DND-41 (cell line): ENCODE data around the gene EID3.

ENCODE experiments used
- ATAC-seq: fragments of 200-7000 bp; cut with Tn5 transposase; 3 replicates; pipeline ENCODE4 v1.9.1; 2021; ENCODE audit warnings: low read depth; ENCODE audit not compliant: insufficient read depth
- DNase-seq: peaks from one replicate; pipeline ENCODE4 v3.0.0-alpha.2; 2020
- H2AFZ ChIP-seq: 2 replicates; pipeline ENCODE4 v1.6.0; 2012; ENCODE audit warnings: low read depth, low read length
- H3K27ac ChIP-seq: 2 replicates; pipeline ENCODE4 v1.5.1; 2012; ENCODE audit warnings: low read length, inconsistent platforms
- H3K27me3 ChIP-seq: fragments of 200-600 bp; sonication (generic); 2 replicates; pipeline ENCODE4 v1.6.0; 2012; ENCODE audit warnings: low read length, mild to moderate bottlenecking, inconsistent platforms; ENCODE audit not compliant: insufficient read depth, poor library complexity
- H3K36me3 ChIP-seq: 2 replicates; pipeline ENCODE4 v1.5.1; 2012; ENCODE audit warnings: low read length, inconsistent platforms; ENCODE audit not compliant: insufficient read depth
- H3K4me1 ChIP-seq: 2 replicates; pipeline ENCODE4 v1.5.1; 2012; ENCODE audit warnings: mild to moderate bottlenecking, low read length; ENCODE audit not compliant: insufficient read depth
- H3K4me2 ChIP-seq: 2 replicates; pipeline ENCODE4 v1.6.0; 2012; ENCODE audit warnings: mild to moderate bottlenecking, moderate library complexity, low read length, inconsistent platforms; ENCODE audit not compliant: insufficient read depth
- H3K4me3 ChIP-seq, 2 experiments: fragments of 200-600 bp in 1 of 2; shearing (Covaris generic) in 1 of 2; 2 replicates each; pipeline ENCODE4 v1.5.1; 2012 to 2016; ENCODE audit warnings: inconsistent platforms in 2 of 2, low read length in 2 of 2, mild to moderate bottlenecking in 2 of 2, low read depth in 1 of 2, moderate library complexity in 1 of 2
- H3K79me2 ChIP-seq: 2 replicates; pipeline ENCODE4 v1.6.0; 2012; ENCODE audit warnings: low read length, inconsistent platforms; ENCODE audit not compliant: insufficient read depth
- H3K9ac ChIP-seq: 2 replicates; pipeline ENCODE4 v1.6.0; 2012; ENCODE audit warnings: low read depth, mild to moderate bottlenecking, inconsistent platforms, low read length, moderate library complexity
- H3K9me3 ChIP-seq: 2 replicates; pipeline ENCODE4 v1.5.1; 2012; ENCODE audit warnings: low read length, moderate library complexity, mild to moderate bottlenecking, inconsistent platforms; ENCODE audit not compliant: insufficient read depth, severe bottlenecking
- H4K20me1 ChIP-seq: 2 replicates; pipeline ENCODE4 v1.6.0; 2012; ENCODE audit warnings: low read length; ENCODE audit not compliant: insufficient read depth
- EZH2 ChIP-seq: IDR thresholded peaks from 3 replicates; pipeline ENCODE4 v1.6.1; 2012; ENCODE audit warnings: borderline replicate concordance, low read depth, mild to moderate bottlenecking, moderate library complexity, low read length, inconsistent platforms; ENCODE audit not compliant: severe bottlenecking
- TF ChIP-seq, protein P1 (sequence below): IDR thresholded peaks from 2 replicates; pipeline ENCODE4 v1.5.1; 2012; ENCODE audit warnings: borderline replicate concordance, low read length, moderate library complexity, mild to moderate bottlenecking; ENCODE audit not compliant: poor library complexity, severe bottlenecking; ENCODE audit errors: extremely low read depth

EID3 gene

DNA sequence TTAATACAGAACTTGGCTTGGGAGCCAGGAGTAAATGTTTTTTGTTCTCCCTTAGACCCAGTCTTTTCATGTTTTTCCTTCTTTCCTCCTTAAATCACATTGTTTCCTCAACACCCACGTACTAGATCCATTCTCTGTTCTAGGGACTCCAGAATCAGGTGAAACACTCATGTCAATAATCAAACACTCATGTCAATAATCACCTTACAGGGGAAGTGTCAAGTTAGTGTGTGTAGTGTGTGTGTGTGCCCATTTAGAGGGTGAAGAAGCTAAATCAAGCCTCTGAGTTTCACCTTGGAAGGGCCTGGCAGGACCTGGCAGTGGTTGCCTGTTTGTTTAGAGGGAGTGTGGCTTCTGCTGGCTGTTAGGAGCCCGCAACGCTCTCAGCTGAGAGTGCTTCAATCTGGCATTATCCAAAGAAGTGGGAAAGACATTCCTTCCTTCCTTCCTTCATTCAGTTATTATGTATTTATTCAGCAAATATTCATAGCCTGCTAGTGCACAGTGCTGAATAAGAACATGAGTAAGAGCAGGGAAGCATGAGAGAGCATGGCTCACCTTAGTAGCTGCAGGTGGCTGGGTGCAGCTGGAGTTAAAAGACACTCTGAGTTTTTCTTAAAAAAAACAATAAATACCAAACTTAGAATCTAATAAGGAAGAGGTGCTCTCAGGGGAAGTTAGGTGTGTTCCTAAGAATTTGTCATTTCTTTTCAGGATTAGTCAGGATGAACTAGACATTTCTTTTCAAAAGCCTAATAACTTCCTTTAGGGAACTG, 17.6 kb upstream of the EID3 start:
- Histone ChIP-seq H3K27ac (peak overlapping the region; percentile 94), H2AFZ (peak overlapping the region; percentile 94), H3K9ac (peak overlapping the region; percentile 76), H3K36me3 (peaks cover 6% of the 10 kb centered on the region; the same call in 1 of the 2 replicates), H3K27me3 (no peaks in the 10 kb centered on the region), H4K20me1 (peaks cover 9% of the 10 kb centered on the region; the same call in 1 of the 2 replicates), H3K79me2 (peaks cover 39% of the 10 kb centered on the region), H3K4me3 (peak overlapping the region; percentile 67 to 89; a peak in 2 of 4 replicates), H3K9me3 (no peaks in the 10 kb centered on the region), H3K4me2 (peak overlapping the region; percentile 89), H3K4me1 (peaks cover 35% of the 10 kb centered on the region)
- ATAC-seq (no peak), DNase-seq (no peak)
- no peak for TF ChIP-seq EZH2
- TF ChIP-seq, protein P1, sequence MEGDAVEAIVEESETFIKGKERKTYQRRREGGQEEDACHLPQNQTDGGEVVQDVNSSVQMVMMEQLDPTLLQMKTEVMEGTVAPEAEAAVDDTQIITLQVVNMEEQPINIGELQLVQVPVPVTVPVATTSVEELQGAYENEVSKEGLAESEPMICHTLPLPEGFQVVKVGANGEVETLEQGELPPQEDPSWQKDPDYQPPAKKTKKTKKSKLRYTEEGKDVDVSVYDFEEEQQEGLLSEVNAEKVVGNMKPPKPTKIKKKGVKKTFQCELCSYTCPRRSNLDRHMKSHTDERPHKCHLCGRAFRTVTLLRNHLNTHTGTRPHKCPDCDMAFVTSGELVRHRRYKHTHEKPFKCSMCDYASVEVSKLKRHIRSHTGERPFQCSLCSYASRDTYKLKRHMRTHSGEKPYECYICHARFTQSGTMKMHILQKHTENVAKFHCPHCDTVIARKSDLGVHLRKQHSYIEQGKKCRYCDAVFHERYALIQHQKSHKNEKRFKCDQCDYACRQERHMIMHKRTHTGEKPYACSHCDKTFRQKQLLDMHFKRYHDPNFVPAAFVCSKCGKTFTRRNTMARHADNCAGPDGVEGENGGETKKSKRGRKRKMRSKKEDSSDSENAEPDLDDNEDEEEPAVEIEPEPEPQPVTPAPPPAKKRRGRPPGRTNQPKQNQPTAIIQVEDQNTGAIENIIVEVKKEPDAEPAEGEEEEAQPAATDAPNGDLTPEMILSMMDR = no peak

DNA sequence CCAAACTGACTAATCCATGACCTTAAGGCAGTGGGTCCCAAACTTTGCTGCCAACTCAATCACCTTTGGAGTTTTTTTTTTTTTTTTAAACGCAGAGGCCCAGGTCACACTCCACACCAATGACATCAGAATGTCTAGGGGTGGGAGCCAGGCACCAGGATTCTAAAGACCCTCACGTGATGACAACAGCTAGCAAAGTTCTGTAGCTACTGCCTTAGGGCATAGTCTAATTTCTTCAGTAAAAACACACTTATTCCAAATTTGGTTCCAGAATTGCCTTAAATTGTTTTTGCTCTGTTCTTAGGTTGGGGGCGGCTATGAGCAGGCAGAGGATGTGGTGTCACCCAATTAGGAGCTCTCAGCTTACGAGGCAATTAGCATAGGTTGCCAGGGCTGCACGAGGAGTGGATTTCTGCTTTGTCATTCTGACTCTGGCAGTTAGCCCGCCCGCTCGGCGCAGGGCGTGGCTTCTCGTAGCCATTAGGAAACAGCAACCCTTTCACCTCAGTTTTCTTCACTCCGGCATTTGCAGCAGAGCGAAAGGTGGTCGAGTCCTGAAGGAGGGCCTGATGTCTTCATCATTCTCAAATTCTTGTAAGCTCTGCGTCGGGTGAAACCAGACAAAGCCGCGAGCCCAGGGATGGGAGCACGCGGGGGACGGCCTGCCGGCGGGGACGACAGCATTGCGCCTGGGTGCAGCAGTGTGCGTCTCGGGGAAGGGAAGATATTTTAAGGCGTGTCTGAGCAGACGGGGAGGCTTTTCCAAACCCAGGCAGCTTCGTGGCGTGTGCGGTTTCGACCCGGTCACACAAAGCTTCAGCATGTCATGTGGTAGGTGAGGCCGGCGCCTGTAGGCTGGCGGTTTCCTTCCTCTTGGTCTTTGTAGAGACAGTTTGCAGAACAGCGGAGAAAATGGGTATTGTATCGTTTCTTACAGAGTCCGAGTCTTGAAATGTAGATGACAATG, 16.7 kb upstream of the EID3 start:
- H3K4me1 ChIP-seq = peaks cover 36% of the 10 kb centered on the region
- H3K79me2 ChIP-seq = peaks cover 44% of the 10 kb centered on the region
- peak overlapping the region; percentile 76 for H3K9ac ChIP-seq
- H3K36me3 ChIP-seq = peaks cover 11% of the 10 kb centered on the region
- no peaks in the 10 kb centered on the region for H3K27me3 ChIP-seq
- peak; percentile 90 for ATAC-seq
- H2AFZ ChIP-seq = peak overlapping the region; percentile 94
- peak; percentile 96 for DNase-seq
- H3K4me3 ChIP-seq = peak overlapping the region; percentile 67 to 89
- TF ChIP-seq EZH2 = no peak
- H3K27ac ChIP-seq = peak overlapping the region; percentile 94
- peak overlapping the region; percentile 89 for H3K4me2 ChIP-seq
- peaks cover 9% of the 10 kb centered on the region; the same call in 1 of the 2 replicates for H4K20me1 ChIP-seq
- no peaks in the 10 kb centered on the region for H3K9me3 ChIP-seq

DNA sequence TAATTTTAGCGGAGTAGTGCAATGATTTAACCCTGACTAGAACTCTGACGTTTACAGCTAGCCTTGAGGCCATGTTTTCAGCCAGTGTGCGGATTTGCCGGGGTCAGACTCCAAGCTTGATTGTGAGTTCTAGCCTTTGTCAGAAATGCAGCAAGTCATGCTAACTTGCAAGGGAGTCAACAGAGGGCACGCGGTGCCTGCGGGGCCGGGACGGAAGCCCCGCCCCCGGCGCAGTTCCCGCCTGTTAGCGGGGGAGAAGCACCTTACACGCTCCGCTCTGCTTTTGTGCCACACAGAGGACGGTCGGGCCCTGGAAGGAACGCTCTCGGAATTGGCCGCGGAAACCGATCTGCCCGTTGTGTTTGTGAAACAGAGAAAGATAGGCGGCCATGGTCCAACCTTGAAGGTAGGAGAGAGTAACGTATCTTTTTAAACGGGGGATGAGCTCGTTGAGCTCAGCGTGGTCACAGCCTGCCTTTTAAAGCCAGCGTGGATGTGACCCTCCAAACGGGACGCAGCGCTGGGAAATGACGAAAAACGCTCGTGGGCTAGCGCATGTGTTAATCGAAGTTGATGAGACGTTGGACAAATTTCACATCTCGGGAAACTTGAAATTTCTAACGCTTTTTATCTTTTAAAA, 14.8 kb upstream of the EID3 start:
- H3K4me3 ChIP-seq = peak overlapping the region; percentile 67 to 89
- H4K20me1 ChIP-seq = peaks cover 24% of the 10 kb centered on the region; the same call in 1 of the 2 replicates
- no peak for TF ChIP-seq EZH2
- TF ChIP-seq, protein P1 = peak; percentile 33
- H3K4me2 ChIP-seq = peak overlapping the region; percentile 89
- peaks cover 64% of the 10 kb centered on the region for H3K79me2 ChIP-seq
- peak; percentile 91 for DNase-seq
- peak; percentile 77 for ATAC-seq
- H2AFZ ChIP-seq = peak overlapping the region; percentile 75
- peaks cover 36% of the 10 kb centered on the region for H3K4me1 ChIP-seq
- peaks cover 29% of the 10 kb centered on the region for H3K36me3 ChIP-seq
- H3K9me3 ChIP-seq = no peaks in the 10 kb centered on the region
- peak overlapping the region; percentile 90 for H3K27ac ChIP-seq
- no peaks in the 10 kb centered on the region for H3K27me3 ChIP-seq
- H3K9ac ChIP-seq = peak overlapping the region; percentile 76
